A549 treated with AZD9567 at 1 μM for 4 hours (cell line): ENCODE data around the gene UHRF1. TPM values are rescaled to one million over a fixed set of nuclear protein-coding genes. Genes with fewer than 3 reads are reported as not detected.

Experiments
- total RNA-seq: library from RNA; stranded (reverse); fragments of 200-300 nt; extraction: Qiagen RNA extraction; gene quantifications from 5 replicates; pipeline ENCODE4 v1.2.3, GENCODE V29; 2022; ENCODE audit not compliant: insufficient read depth

UHRF1 gene
- total RNA-seq: 37.5 to 45.1 TPM (median 43.4 TPM) in 5 replicates

GRCh38 chr19:4909156-4909896 is at the start of gene UHRF1:
Gene UHRF1, plus strand, starts transcription at chr19:4909501. Its CDS starts 1,385 bp downstream, at chr19:4910886.

GRCh38 chr19:4867534-4868285 is 41.6 kb upstream of the UHRF1 start, which contains the start of gene PLIN3:
Gene PLIN3, minus strand, starts transcription at chr19:4867667. Its CDS starts 6,273 bp downstream, at chr19:4861394.

GRCh38 chr19:4902796-4903195 is 6.5 kb upstream of the UHRF1 start, which contains the start of gene ARRDC5:
Gene ARRDC5, minus strand, starts transcription at chr19:4902896. Its CDS starts 71 bp downstream, at chr19:4902825.

GRCh38 chr19:4968462-4969291 is 59.4 kb downstream of the UHRF1 start, which contains the start of gene KDM4B:
Gene KDM4B, plus strand, starts transcription at chr19:4969113. Its CDS starts 63,778 bp downstream, at chr19:5032891.

Other genes with a start within 250 kb of the UHRF1 start
- gene MYDGF, start 239.2 kb upstream of the UHRF1 start, total RNA-seq: 103 to 139 TPM (median 138 TPM) in 5 replicates
- 48.1 to 60.1 TPM (median 57.2 TPM) in 5 replicates for gene DPP9, start 185.7 kb upstream of the UHRF1 start, total RNA-seq
- gene FEM1A, start 117.8 kb upstream of the UHRF1 start, total RNA-seq: 5.4 to 6.5 TPM (median 5.8 TPM) in 5 replicates
- gene TICAM1, start 77.8 kb upstream of the UHRF1 start, total RNA-seq: 6.9 to 9.4 TPM (median 9.3 TPM) in 5 replicates
- 136 to 156 TPM (median 141 TPM) in 5 replicates for gene PLIN3, start 41.8 kb upstream of the UHRF1 start, total RNA-seq
- not detected in 5 replicates for gene ARRDC5, start 6.6 kb upstream of the UHRF1 start, total RNA-seq
- gene KDM4B, start 59.6 kb downstream of the UHRF1 start, total RNA-seq: 8.3 to 10.1 TPM (median 9.5 TPM) in 5 replicates